K562 (cell line): Measurements from ENCODE around the gene METAP2.

Experiments
- POLR2AphosphoS5 ChIP-seq: IDR thresholded peaks from 2 replicates; pipeline ENCODE4 v1.6.1; 2011; ENCODE audit warnings: mild to moderate bottlenecking, low read depth, low read length, moderate library complexity; ENCODE audit not compliant: control insufficient read depth, insufficient read depth
- TAF1 ChIP-seq: IDR thresholded peaks from 2 replicates; pipeline ENCODE4 v1.6.1; 2011; ENCODE audit warnings: mild to moderate bottlenecking, low read length, moderate library complexity; ENCODE audit not compliant: insufficient read depth, control insufficient read depth, severe bottlenecking; ENCODE audit errors: extremely low read depth
- TF ChIP-seq, protein P1 (sequence below): fragments of 450-650 bp; IDR thresholded peaks from 2 replicates; pipeline ENCODE4 v1.6.1; 2017; ENCODE audit warnings: antibody characterized with exemption, mild to moderate bottlenecking

DNA sequence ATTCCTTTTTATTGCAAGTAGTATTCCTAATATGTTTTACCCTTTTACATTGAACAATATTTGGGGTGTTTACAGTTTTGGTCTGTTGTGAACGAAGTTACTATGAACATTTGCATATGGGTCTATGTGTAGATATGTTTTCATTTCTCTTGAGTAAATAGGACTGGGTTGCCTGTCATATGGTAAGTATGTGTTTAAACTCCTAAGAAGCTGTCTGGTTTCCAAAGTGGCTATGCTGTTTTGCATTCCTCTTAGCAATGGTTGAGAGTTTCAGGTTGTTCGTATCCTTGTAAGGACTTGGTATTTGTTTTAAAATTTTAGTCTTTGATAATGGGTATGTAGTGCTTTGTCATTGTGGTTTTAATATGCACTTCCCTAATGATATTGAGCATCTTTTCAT, 6.3 kb downstream of the METAP2 start:
- TF ChIP-seq TAF1 (no peak), POLR2AphosphoS5 (no peak)
- TF ChIP-seq, protein P1, sequence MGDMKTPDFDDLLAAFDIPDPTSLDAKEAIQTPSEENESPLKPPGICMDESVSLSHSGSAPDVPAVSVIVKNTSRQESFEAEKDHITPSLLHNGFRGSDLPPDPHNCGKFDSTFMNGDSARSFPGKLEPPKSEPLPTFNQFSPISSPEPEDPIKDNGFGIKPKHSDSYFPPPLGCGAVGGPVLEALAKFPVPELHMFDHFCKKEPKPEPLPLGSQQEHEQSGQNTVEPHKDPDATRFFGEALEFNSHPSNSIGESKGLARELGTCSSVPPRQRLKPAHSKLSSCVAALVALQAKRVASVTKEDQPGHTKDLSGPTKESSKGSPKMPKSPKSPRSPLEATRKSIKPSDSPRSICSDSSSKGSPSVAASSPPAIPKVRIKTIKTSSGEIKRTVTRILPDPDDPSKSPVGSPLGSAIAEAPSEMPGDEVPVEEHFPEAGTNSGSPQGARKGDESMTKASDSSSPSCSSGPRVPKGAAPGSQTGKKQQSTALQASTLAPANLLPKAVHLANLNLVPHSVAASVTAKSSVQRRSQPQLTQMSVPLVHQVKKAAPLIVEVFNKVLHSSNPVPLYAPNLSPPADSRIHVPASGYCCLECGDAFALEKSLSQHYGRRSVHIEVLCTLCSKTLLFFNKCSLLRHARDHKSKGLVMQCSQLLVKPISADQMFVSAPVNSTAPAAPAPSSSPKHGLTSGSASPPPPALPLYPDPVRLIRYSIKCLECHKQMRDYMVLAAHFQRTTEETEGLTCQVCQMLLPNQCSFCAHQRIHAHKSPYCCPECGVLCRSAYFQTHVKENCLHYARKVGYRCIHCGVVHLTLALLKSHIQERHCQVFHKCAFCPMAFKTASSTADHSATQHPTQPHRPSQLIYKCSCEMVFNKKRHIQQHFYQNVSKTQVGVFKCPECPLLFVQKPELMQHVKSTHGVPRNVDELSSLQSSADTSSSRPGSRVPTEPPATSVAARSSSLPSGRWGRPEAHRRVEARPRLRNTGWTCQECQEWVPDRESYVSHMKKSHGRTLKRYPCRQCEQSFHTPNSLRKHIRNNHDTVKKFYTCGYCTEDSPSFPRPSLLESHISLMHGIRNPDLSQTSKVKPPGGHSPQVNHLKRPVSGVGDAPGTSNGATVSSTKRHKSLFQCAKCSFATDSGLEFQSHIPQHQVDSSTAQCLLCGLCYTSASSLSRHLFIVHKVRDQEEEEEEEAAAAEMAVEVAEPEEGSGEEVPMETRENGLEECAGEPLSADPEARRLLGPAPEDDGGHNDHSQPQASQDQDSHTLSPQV = no peak
